ENCODE measurements around the gene PSMB7.

Gene PSMB7

DNA sequence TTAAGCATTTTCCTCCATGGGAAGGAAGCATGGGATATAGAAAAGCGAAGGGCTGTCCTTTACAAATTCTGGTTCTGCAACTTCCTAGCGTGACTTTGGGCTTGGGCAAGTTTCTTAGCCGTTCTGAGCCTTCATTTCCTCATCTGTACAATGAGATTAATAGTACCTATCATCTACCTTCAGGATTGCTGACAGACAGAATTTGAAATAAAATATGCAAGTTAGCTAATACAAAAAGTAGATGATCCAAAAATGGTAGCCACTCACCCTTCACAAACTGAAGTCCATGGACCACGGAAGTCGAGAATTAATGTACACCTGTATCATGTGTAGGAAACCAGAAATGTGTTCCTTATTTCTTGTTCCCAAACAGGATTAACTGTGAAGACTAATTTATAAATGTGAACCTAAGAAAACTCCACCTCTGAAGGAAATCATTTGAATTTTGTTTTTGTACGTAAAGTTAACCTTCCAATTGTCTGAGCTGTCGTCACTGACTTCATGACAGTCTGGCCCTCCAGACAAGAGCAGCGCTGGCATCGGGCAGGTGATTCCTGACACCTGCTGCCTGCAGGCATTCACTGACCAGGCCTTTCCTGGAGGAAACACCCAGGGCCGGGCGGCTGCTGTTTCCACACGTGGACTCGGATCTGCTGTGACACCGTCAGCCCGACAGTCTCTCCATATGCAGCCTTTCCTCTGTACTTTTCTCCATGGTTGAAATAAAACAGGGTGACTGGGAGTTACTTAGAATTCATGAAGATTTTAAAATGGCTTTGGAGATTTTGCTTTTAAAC is 63.4 kb downstream of the PSMB7 start:
- Histone ChIP-seq H3K27me3 (ENCODE audit: control insufficient read depth in 2 of 2, insufficient read depth in 2 of 2, low read length in 2 of 2) (no peaks in the 10 kb centered on the region), H3K9me3 (ENCODE audit: control insufficient read depth in 2 of 2, low read length in 2 of 2) (no peaks in the 10 kb centered on the region), H3K36me3 (ENCODE audit: control insufficient read depth in 2 of 2, insufficient read depth in 2 of 2, low read length in 2 of 2) (peaks cover 78 to 81% of the 10 kb centered on the region in 2 donors), H3K27ac (ENCODE audit: low read depth in 2 of 2, low read length in 2 of 2) (no peak overlapping the region), H3K4me1 (ENCODE audit: control insufficient read depth in 2 of 2, insufficient read depth in 2 of 2, low read length in 2 of 2) (no peaks in the 10 kb centered on the region), H3K9ac (ENCODE audit: low read depth in 1 of 2, low read length in 2 of 2) (no peak overlapping the region), H3K4me3 (ENCODE audit: low read length in 2 of 2) (no peak overlapping the region)

DNA sequence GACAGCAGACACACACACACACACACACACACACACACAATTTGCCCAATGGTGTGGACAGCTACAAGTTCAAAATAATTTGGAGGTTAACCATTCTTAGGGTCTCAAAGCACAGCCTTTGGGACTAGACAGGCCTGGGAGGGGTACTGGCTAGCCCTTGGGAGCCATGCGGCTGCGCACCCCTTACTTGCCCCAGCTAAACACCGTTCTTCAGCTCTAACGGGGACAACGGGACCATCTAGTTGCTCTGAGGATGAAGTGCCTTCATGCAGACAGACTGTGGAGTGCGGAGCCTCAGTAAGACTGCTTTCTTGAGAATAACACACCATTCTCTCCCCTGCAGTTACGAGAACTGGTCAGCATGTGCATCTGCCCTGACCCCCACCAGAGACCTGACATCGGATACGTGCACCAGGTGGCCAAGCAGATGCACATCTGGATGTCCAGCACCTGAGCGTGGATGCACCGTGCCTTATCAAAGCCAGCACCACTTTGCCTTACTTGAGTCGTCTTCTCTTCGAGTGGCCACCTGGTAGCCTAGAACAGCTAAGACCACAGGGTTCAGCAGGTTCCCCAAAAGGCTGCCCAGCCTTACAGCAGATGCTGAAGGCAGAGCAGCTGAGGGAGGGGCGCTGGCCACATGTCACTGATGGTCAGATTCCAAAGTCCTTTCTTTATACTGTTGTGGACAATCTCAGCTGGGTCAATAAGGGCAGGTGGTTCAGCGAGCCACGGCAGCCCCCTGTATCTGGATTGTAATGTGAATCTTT is 64.6 kb downstream of the PSMB7 start:
- no peak overlapping the region for H3K4me3 ChIP-seq (ENCODE audit: low read length in 2 of 2)
- no peaks in the 10 kb centered on the region for H3K27me3 ChIP-seq (ENCODE audit: control insufficient read depth in 2 of 2, insufficient read depth in 2 of 2, low read length in 2 of 2)
- no peaks in the 10 kb centered on the region for H3K4me1 ChIP-seq (ENCODE audit: control insufficient read depth in 2 of 2, insufficient read depth in 2 of 2, low read length in 2 of 2)
- H3K27ac ChIP-seq (ENCODE audit: low read depth in 2 of 2, low read length in 2 of 2): no peak overlapping the region
- H3K9ac ChIP-seq (ENCODE audit: low read depth in 1 of 2, low read length in 2 of 2): no peak overlapping the region
- H3K36me3 ChIP-seq (ENCODE audit: control insufficient read depth in 2 of 2, insufficient read depth in 2 of 2, low read length in 2 of 2): peaks cover 71 to 73% of the 10 kb centered on the region in 2 donors
- no peaks in the 10 kb centered on the region for H3K9me3 ChIP-seq (ENCODE audit: control insufficient read depth in 2 of 2, low read length in 2 of 2)

DNA sequence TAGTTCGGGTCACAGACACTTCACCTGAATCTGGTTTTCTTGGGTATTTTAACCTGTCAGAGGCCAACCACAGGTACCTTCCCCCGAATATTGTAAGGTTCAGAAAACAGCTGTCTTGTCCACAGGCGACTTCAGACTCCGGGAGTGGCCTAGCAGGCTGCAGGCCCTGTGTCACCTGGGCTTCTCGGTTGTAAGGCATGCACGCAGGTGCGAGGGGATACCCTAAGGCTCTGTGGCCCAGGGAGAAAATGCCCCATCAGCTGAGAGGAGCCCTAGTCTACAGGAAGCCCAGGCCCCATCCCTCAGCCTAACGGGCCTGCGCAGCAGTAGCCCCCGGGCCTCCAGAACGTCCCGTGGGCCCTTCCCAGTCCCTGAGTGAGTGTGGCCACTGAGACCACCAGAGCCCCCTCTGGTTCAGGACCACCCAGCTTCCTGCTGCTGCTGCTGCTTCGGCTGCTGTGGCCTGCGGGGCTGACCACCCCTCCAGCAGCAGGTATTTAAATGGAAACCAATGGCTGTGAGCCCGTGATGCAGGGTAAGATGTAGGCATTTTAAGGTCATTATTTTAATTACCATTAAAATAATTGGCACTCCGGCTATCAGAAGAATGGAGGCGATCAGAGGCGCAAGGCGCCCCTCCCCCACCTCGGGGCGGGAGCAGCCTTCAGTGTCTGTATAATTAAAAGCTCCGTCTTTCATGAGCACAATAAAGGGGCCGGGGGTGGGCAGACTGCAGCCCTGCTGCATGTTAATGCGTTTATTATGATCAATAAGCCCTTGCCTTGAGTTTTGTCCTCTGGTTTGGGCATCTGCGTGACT is 65.4 kb downstream of the PSMB7 start:
- no peak overlapping the region for H3K9ac ChIP-seq (ENCODE audit: low read depth in 1 of 2, low read length in 2 of 2)
- H3K4me3 ChIP-seq (ENCODE audit: low read length in 2 of 2): no peak overlapping the region
- no peak overlapping the region for H3K27ac ChIP-seq (ENCODE audit: low read depth in 2 of 2, low read length in 2 of 2)
- H3K36me3 ChIP-seq (ENCODE audit: control insufficient read depth in 2 of 2, insufficient read depth in 2 of 2, low read length in 2 of 2): peaks cover 68 to 71% of the 10 kb centered on the region in 2 donors
- H3K9me3 ChIP-seq (ENCODE audit: control insufficient read depth in 2 of 2, low read length in 2 of 2): no peaks in the 10 kb centered on the region
- no peaks in the 10 kb centered on the region for H3K27me3 ChIP-seq (ENCODE audit: control insufficient read depth in 2 of 2, insufficient read depth in 2 of 2, low read length in 2 of 2)
- no peaks in the 10 kb centered on the region for H3K4me1 ChIP-seq (ENCODE audit: control insufficient read depth in 2 of 2, insufficient read depth in 2 of 2, low read length in 2 of 2)

DNA sequence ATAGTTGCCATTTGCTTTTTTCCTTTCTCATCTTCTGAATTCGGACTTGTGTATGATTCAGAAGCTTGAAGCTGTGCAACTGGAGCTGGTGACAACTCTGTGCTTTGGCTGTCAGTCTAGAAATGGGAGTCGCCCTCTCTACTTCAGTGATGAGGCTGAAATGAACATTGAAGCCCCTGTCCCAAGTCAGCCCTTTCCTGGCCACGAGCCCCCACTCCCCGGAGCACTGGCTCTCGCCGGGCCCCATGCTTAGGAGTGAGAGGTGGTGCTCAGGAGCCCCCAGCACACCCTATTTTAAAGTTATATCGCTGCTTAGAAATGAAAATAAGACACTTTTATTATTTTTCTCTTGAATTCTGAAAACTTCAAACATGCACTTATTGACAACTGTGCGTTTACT is 66.0 kb downstream of the PSMB7 start:
- Histone ChIP-seq H3K27ac (ENCODE audit: low read depth in 2 of 2, low read length in 2 of 2) (no peak overlapping the region), H3K4me3 (ENCODE audit: low read length in 2 of 2) (no peak overlapping the region), H3K36me3 (ENCODE audit: control insufficient read depth in 2 of 2, insufficient read depth in 2 of 2, low read length in 2 of 2) (peaks cover 64 to 72% of the 10 kb centered on the region in 2 donors), H3K9me3 (ENCODE audit: control insufficient read depth in 2 of 2, low read length in 2 of 2) (no peaks in the 10 kb centered on the region), H3K27me3 (ENCODE audit: control insufficient read depth in 2 of 2, insufficient read depth in 2 of 2, low read length in 2 of 2) (no peaks in the 10 kb centered on the region), H3K9ac (ENCODE audit: low read depth in 1 of 2, low read length in 2 of 2) (no peak overlapping the region), H3K4me1 (ENCODE audit: control insufficient read depth in 2 of 2, insufficient read depth in 2 of 2, low read length in 2 of 2) (no peaks in the 10 kb centered on the region)

DNA sequence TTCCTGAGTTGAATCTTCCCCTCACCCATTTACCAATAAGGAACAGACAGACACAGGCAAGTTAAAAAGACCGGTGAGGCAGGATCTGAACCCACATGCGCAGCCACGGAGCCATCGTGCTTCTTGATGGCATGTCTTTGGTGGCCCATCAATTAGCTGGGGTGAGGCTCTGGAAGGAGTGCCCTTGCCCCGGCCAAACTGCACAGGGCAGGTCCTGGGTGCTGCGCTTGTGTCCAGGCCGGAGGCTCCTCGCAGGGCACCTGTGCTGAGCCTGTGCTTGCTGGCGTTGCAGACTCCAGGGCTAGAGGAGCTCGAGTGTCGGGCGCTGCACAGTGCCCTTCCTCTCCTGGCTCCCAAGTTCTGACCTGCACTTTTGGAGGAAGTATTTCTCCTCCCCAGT is 66.4 kb downstream of the PSMB7 start:
- H3K4me1 ChIP-seq (ENCODE audit: control insufficient read depth in 2 of 2, insufficient read depth in 2 of 2, low read length in 2 of 2): no peaks in the 10 kb centered on the region
- no peak overlapping the region for H3K4me3 ChIP-seq (ENCODE audit: low read length in 2 of 2)
- no peak overlapping the region for H3K27ac ChIP-seq (ENCODE audit: low read depth in 2 of 2, low read length in 2 of 2)
- H3K9me3 ChIP-seq (ENCODE audit: control insufficient read depth in 2 of 2, low read length in 2 of 2): no peaks in the 10 kb centered on the region
- no peaks in the 10 kb centered on the region for H3K27me3 ChIP-seq (ENCODE audit: control insufficient read depth in 2 of 2, insufficient read depth in 2 of 2, low read length in 2 of 2)
- H3K36me3 ChIP-seq (ENCODE audit: control insufficient read depth in 2 of 2, insufficient read depth in 2 of 2, low read length in 2 of 2): peaks cover 65 to 71% of the 10 kb centered on the region in 2 donors
- H3K9ac ChIP-seq (ENCODE audit: low read depth in 1 of 2, low read length in 2 of 2): no peak overlapping the region

DNA sequence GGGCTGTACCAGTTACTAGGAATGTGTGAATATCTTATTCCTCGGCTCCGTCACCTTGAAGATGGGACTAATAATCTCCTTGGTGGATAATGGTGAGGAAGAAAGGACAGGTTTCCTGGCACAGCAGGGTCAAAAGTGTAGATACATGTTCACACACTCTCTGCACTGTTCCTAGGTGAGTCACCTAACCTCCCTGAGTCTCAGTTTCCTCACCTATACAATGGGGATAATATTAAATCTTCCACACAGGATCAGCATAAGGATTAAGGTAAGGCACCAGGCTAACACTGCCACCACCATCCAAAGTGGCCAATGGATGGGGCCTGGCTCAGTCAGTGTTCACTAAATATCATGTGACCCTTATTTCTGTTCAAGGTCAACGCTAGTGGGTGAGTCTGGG is 66.9 kb downstream of the PSMB7 start:
- H3K4me1 ChIP-seq (ENCODE audit: control insufficient read depth in 2 of 2, insufficient read depth in 2 of 2, low read length in 2 of 2): peaks cover 0 to under 1% of the 10 kb centered on the region in 2 donors

DNA sequence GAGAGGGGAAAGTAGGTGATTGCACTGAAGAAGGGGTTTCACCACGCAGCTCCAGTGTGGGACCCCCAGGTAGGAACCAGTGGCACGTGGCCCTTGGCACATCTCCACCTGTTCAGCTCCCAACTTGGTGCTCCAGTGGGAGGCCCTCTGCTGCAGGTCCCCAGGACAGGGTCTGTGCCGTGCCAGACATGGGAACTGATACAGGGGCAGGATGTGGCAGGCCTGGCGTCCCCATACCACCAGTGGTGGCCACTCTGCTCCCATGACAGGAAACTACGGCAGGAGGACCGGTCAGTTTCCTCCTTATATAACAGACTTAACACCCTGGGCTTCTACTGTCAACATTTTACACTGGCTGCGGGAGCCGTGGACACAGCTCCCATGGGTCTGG is 67.3 kb downstream of the PSMB7 start:
- Histone ChIP-seq H3K4me3 (ENCODE audit: low read length in 2 of 2) (no peak overlapping the region), H3K27ac (ENCODE audit: low read depth in 2 of 2, low read length in 2 of 2) (no peak overlapping the region), H3K9ac (ENCODE audit: low read depth in 1 of 2, low read length in 2 of 2) (no peak overlapping the region), H3K9me3 (ENCODE audit: control insufficient read depth in 2 of 2, low read length in 2 of 2) (no peaks in the 10 kb centered on the region), H3K4me1 (ENCODE audit: control insufficient read depth in 2 of 2, insufficient read depth in 2 of 2, low read length in 2 of 2) (peaks cover 0 to 3% of the 10 kb centered on the region in 2 donors), H3K36me3 (ENCODE audit: control insufficient read depth in 2 of 2, insufficient read depth in 2 of 2, low read length in 2 of 2) (peaks cover 59 to 65% of the 10 kb centered on the region in 2 donors), H3K27me3 (ENCODE audit: control insufficient read depth in 2 of 2, insufficient read depth in 2 of 2, low read length in 2 of 2) (no peaks in the 10 kb centered on the region)

More for the DNA sequence above, 66.9 kb downstream of the PSMB7 start:
- Histone ChIP-seq H3K27ac (ENCODE audit: low read depth in 2 of 2, low read length in 2 of 2) (no peak overlapping the region), H3K4me3 (ENCODE audit: low read length in 2 of 2) (no peak overlapping the region), H3K9me3 (ENCODE audit: control insufficient read depth in 2 of 2, low read length in 2 of 2) (no peaks in the 10 kb centered on the region), H3K27me3 (ENCODE audit: control insufficient read depth in 2 of 2, insufficient read depth in 2 of 2, low read length in 2 of 2) (no peaks in the 10 kb centered on the region), H3K36me3 (ENCODE audit: control insufficient read depth in 2 of 2, insufficient read depth in 2 of 2, low read length in 2 of 2) (peaks cover 63 to 69% of the 10 kb centered on the region in 2 donors), H3K9ac (ENCODE audit: low read depth in 1 of 2, low read length in 2 of 2) (no peak overlapping the region)

DNA sequence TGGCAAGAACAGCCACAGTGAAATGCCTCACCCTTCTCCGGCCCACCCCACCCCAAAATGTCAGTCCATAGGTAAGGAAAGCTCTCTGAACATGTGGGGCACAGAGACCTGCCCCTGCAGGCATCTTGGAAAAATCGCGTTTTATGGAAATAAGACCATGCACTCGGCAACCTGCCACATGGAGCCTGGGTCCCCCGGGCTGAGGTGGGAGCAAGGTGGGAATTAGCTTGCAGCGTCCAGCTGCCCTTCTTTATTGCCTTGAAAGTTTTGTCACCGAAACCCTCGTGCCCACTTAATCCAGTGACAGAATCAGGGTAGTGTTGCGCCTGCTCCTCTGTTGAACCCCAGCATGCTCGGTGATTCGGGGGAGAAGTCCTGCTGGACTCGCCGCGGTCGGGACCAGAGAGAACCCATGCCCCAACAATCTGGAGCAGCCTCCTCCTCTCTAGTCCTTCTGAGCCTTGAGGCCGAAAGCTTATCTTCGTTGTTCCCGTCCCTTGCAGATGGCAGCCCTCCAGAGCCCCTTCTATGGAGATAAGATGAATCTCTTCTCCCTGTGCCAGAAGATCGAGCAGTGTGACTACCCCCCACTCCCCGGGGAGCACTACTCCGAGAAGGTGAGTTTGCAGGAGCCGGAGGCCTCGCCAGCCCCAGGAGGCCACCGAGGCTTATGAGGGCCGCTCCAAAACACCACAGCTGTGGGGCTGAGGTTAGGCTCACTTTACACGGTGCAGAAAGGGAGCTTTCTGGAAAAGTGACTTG is 67.9 kb downstream of the PSMB7 start:
- H3K9me3 ChIP-seq (ENCODE audit: control insufficient read depth in 2 of 2, low read length in 2 of 2): no peaks in the 10 kb centered on the region
- H3K9ac ChIP-seq (ENCODE audit: low read depth in 1 of 2, low read length in 2 of 2): no peak overlapping the region
- H3K4me1 ChIP-seq (ENCODE audit: control insufficient read depth in 2 of 2, insufficient read depth in 2 of 2, low read length in 2 of 2): peaks cover 0 to 3% of the 10 kb centered on the region in 2 donors
- H3K27me3 ChIP-seq (ENCODE audit: control insufficient read depth in 2 of 2, insufficient read depth in 2 of 2, low read length in 2 of 2): no peaks in the 10 kb centered on the region
- H3K27ac ChIP-seq (ENCODE audit: low read depth in 2 of 2, low read length in 2 of 2): no peak overlapping the region
- H3K4me3 ChIP-seq (ENCODE audit: low read length in 2 of 2): no peak overlapping the region
- H3K36me3 ChIP-seq (ENCODE audit: control insufficient read depth in 2 of 2, insufficient read depth in 2 of 2, low read length in 2 of 2): peaks cover 53 to 59% of the 10 kb centered on the region in 2 donors

DNA sequence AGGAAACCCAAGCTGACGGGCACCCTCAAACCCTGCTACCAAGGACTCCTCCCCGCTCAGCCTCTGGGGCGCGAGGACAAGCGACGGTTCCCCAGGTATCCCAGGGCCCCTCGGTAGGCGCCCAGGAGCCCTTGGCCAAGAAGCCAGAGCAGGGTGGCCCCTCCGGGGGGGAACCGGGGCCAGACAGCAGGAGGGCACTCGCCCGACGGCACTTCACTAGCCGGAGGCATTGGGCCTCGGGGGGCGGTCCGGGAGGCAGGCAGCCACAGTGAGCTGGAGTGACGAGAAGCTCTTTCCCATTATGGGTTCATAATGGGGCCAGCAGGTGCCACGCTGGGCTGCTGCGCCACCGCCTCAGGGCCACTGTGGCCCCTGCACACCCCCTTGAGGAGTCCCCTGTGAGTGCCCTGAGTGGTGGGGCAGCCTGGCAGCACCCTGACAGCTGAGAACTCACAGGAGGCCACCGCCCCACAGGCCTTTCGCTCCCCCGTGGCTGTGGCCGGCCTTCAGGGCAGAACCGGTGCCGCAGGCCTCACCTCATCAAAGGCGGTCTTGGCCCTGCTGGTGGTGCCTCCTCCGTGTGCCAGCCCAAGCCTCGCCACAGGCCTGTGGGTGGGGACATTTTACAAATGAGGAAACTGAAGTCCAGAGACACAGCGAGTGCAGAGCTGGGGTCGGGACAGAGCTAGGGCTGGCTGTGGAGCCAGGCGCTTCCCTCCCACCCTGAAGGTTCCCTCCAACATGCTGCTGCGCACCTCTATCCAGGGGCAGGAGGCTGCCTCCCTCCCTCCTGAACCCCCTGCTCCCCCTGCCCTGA is 68.7 kb downstream of the PSMB7 start:
- H3K9ac ChIP-seq (ENCODE audit: low read depth in 1 of 2, low read length in 2 of 2): no peak overlapping the region
- no peak overlapping the region for H3K27ac ChIP-seq (ENCODE audit: low read depth in 2 of 2, low read length in 2 of 2)
- no peaks in the 10 kb centered on the region for H3K9me3 ChIP-seq (ENCODE audit: control insufficient read depth in 2 of 2, low read length in 2 of 2)
- H3K27me3 ChIP-seq (ENCODE audit: control insufficient read depth in 2 of 2, insufficient read depth in 2 of 2, low read length in 2 of 2): no peaks in the 10 kb centered on the region
- H3K4me3 ChIP-seq (ENCODE audit: low read length in 2 of 2): no peak overlapping the region
- peaks cover 46 to 59% of the 10 kb centered on the region in 2 donors for H3K36me3 ChIP-seq (ENCODE audit: control insufficient read depth in 2 of 2, insufficient read depth in 2 of 2, low read length in 2 of 2)
- peaks cover 0 to 3% of the 10 kb centered on the region in 2 donors for H3K4me1 ChIP-seq (ENCODE audit: control insufficient read depth in 2 of 2, insufficient read depth in 2 of 2, low read length in 2 of 2)
